ENCODE measurements around the gene SULT1C2. TPM values are rescaled to one million over a fixed set of nuclear protein-coding genes. Genes with fewer than 3 reads are reported as not detected.

Gene SULT1C2
- total RNA-seq, 1 donor from 2014 or later: 4.2 TPM

DNA sequence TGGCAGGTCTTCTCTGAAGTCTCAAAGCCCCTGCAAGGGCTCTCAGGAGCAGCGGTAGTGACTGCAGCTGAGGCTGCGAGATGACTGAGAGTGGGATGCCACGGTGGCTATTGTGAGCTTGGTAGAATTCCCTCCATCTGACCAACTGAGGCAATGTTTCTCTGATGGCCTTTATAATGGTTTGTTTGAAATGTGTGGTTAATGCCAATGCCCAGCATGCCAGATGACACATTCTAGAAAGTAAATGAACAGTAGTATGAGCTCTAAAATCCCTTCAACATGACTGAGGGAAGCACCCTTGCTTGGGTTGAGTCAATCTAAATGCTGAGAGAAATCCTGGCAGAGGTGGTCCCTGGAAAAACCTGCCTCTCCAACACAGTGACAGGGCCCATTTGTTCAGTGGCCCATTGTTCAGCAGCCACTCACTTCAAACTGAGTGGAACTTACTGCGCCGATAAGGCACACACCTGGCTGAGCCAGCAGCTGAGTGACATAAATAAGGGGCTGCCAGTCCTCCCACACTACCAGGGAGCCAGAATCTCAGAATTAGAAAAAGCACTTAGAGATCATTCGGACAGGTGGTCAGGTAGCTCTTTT is 31.7 kb downstream of the SULT1C2 start:
- Mint-ChIP-seq H3K36me3 (no peaks in the 10 kb centered on the region), H3K9me3 (no peaks in the 10 kb centered on the region), H3K27ac (no peak overlapping the region), H3K27me3 (no peaks in the 10 kb centered on the region), H3K4me1 (ENCODE audit: unreplicated experiment) (peaks cover 26% of the 10 kb centered on the region), H3K4me3 (no peak overlapping the region)
- TF ChIP-seq, protein P1, sequence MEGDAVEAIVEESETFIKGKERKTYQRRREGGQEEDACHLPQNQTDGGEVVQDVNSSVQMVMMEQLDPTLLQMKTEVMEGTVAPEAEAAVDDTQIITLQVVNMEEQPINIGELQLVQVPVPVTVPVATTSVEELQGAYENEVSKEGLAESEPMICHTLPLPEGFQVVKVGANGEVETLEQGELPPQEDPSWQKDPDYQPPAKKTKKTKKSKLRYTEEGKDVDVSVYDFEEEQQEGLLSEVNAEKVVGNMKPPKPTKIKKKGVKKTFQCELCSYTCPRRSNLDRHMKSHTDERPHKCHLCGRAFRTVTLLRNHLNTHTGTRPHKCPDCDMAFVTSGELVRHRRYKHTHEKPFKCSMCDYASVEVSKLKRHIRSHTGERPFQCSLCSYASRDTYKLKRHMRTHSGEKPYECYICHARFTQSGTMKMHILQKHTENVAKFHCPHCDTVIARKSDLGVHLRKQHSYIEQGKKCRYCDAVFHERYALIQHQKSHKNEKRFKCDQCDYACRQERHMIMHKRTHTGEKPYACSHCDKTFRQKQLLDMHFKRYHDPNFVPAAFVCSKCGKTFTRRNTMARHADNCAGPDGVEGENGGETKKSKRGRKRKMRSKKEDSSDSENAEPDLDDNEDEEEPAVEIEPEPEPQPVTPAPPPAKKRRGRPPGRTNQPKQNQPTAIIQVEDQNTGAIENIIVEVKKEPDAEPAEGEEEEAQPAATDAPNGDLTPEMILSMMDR (conservative IDR thresholded peaks at IDR 0.05): no peak
- no peak for DNase-seq (ENCODE audit: extremely low spot score, unreplicated experiment)

DNA sequence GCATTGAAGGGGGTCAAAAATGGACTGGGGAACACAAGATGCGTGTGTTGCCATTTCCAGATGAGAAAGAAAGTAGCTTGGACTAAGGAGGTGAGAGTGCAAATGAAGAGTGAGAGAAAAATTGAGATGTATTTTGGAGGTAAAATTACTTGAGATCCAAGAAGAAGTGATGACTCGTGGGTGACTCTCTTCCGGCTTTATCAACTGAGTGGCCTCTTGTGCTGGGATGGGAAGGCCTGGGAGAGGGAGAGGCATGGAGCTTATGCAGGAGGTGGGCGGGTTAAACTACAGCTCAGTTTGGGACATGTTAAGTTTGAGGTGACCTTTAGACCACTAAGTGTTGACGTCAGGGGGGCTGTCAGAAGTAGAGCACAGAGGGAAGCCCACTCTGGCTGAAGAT is 34.9 kb downstream of the SULT1C2 start:
- DNase-seq (ENCODE audit: extremely low spot score, unreplicated experiment): no peak
- TF ChIP-seq, protein P1 (conservative IDR thresholded peaks at IDR 0.05): no peak
- no peak overlapping the region for H3K4me3 Mint-ChIP-seq
- H3K27ac Mint-ChIP-seq: no peak overlapping the region
- H3K36me3 Mint-ChIP-seq: no peaks in the 10 kb centered on the region
- peaks cover 6% of the 10 kb centered on the region for H3K4me1 Mint-ChIP-seq (ENCODE audit: unreplicated experiment)
- H3K27me3 Mint-ChIP-seq: no peaks in the 10 kb centered on the region
- no peaks in the 10 kb centered on the region for H3K9me3 Mint-ChIP-seq

DNA sequence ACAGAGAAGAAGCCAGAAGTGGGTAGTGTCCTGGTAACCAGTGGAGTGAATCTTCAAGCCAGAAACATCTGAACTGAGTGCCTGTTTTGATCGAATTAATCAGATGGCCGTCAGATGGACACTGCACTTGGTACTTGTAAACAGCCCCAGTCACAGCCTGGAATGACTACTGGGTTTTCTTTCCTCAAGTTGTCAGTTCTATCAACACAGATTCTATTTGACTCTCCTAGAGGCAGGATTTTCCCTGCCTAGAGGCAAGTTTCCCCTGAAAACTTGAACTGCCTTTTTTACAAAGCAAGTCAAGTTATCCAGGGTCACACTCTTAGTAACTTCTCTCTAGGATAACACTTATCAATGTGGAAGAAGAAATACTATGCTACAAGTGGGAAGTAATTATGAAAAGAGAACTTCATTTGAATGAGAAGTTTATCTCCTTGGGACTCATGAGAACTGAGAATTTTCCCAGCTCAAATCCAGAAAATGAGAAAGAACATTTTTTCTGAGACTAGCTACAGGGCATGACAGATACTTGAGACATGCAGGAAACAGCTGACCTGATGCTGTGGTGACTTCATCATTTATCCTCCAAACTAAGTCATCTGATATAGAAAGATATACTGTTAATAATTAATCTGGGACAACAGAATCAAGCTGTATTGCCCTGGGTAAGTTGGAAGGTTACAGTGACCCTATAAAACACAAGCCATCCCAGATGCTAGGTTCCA is 36.0 kb downstream of the SULT1C2 start:
- H3K4me1 Mint-ChIP-seq (ENCODE audit: unreplicated experiment): no peaks in the 10 kb centered on the region
- no peaks in the 10 kb centered on the region for H3K36me3 Mint-ChIP-seq
- no peak overlapping the region for H3K27ac Mint-ChIP-seq
- no peaks in the 10 kb centered on the region for H3K9me3 Mint-ChIP-seq
- no peak overlapping the region for H3K4me3 Mint-ChIP-seq
- TF ChIP-seq, protein P1 (conservative IDR thresholded peaks at IDR 0.05): no peak
- DNase-seq (ENCODE audit: extremely low spot score, unreplicated experiment): no peak
- H3K27me3 Mint-ChIP-seq: no peaks in the 10 kb centered on the region

DNA sequence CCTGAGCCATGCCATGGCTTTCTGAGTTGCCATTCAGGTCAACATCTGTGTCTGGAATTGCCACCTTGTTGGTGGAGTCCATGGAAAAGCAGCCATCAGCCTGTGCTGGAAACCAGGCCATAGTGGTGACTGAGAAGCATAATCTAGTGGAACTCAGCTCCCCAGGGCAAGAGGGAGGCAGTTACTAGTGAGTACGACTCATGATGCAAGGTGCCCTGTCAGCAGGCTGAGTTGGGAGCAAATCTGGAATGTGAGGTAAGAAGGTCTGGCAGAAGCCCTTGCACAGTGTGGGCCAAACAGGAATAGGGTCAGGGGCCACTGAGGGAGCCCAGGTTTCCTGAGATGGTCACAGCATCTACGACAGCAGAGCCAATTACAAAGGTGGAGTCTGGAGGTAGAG is 37.1 kb downstream of the SULT1C2 start:
- Mint-ChIP-seq H3K36me3 (no peaks in the 10 kb centered on the region), H3K4me3 (no peak overlapping the region), H3K27me3 (no peaks in the 10 kb centered on the region), H3K9me3 (no peaks in the 10 kb centered on the region), H3K27ac (no peak overlapping the region), H3K4me1 (ENCODE audit: unreplicated experiment) (no peaks in the 10 kb centered on the region)
- TF ChIP-seq, protein P1 (conservative IDR thresholded peaks at IDR 0.05): no peak
- no peak for DNase-seq (ENCODE audit: extremely low spot score, unreplicated experiment)

DNA sequence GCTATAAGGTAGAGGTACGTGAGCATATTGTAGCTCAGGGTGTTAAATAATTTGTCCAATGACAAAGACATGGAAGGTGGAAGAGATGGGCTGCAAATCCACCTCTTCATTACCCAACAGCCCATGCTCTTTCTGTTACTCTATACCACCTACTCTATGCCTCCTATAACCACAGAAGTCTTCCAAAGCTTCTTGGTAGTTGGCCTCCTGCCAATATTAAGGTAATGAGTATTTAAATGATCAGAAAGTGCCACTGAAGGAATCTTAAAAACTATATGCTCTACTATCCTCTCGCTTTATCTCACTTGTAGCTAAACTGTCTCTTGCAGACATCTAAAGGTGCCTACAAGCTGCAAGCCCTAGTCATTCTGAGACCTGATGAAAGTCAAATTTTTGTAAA is 41.1 kb downstream of the SULT1C2 start:
- Mint-ChIP-seq H3K9me3 (no peaks in the 10 kb centered on the region), H3K27ac (no peak overlapping the region), H3K4me1 (ENCODE audit: unreplicated experiment) (no peaks in the 10 kb centered on the region), H3K36me3 (no peaks in the 10 kb centered on the region), H3K27me3 (no peaks in the 10 kb centered on the region), H3K4me3 (no peak overlapping the region)
- TF ChIP-seq, protein P1 (conservative IDR thresholded peaks at IDR 0.05): no peak
- no peak for DNase-seq (ENCODE audit: extremely low spot score, unreplicated experiment)
